OCI-LY7 (cell line): ENCODE data around the gene ZBED1. TPM values are rescaled to one million over a fixed set of nuclear protein-coding genes. Genes with fewer than 3 reads are reported as not detected.
"Not testable (repeated sequence)": the region's sequence is repeated elsewhere in the genome, so short reads cannot be mapped to it uniquely, and the experiment has no call there.

Source experiments
- BruUV-seq: library from RNA; stranded (reverse); fragments of 400-500 nt; replicated peaks from 2 replicates; lab custom pipeline; 2021; lab: Mats Ljungman, UMichigan
- CTCF ChIA-PET: fragments of 300-600 bp; sonication (Branson Sonifier 250); formaldehyde crosslinking; loops from one replicate; lab custom pipeline; 2022; ENCODE audit warnings: antibody characterized with exemption; ENCODE audit not compliant: unreplicated experiment; lab: Charles Lee
- POLR2A ChIA-PET: fragments of 300-600 bp; sonication (Branson Sonifier 250); formaldehyde crosslinking; loops from one replicate; lab custom pipeline; 2022; ENCODE audit warnings: antibody characterized with exemption; lab: Charles Lee
- DNase-seq: peaks from one replicate; pipeline ENCODE4 v3.0.0-alpha.2; 2015; ENCODE audit warnings: low spot score
- H2AFZ ChIP-seq: fragments of 200-600 bp; sonication (generic), shearing (Covaris generic); 2 replicates; pipeline ENCODE4 v1.6.1; 2014; ENCODE audit warnings: mild to moderate bottlenecking, antibody characterized with exemption, low read length, moderate library complexity
- H3K27ac ChIP-seq: fragments of 200-600 bp; sonication (generic); 2 replicates; pipeline ENCODE4 v1.5.1; 2014; ENCODE audit warnings: mixed run types, low read depth, mild to moderate bottlenecking, moderate library complexity, low read length, inconsistent platforms; ENCODE audit not compliant: poor library complexity, severe bottlenecking
- H3K36me3 ChIP-seq: fragments of 200-600 bp; sonication (generic); 2 replicates; pipeline ENCODE4 v1.6.1; 2014; ENCODE audit warnings: mild to moderate bottlenecking, antibody characterized with exemption, low read length, moderate library complexity, mixed read lengths; ENCODE audit not compliant: insufficient read depth
- H3K4me1 ChIP-seq: fragments of 200-600 bp; sonication (generic); 2 replicates; pipeline ENCODE4 v1.5.1; 2014; ENCODE audit warnings: mild to moderate bottlenecking, low read length; ENCODE audit not compliant: insufficient read depth, poor library complexity, severe bottlenecking
- H3K4me2 ChIP-seq: fragments of 200-600 bp; sonication (generic); 2 replicates; pipeline ENCODE4 v1.6.1; 2014; ENCODE audit warnings: mild to moderate bottlenecking, low read length
- H3K4me3 ChIP-seq: fragments of 200-600 bp; sonication (generic); 2 replicates; pipeline ENCODE4 v1.5.1; 2014; ENCODE audit warnings: mild to moderate bottlenecking, low read depth, low read length; ENCODE audit not compliant: poor library complexity, severe bottlenecking
- H3K79me2 ChIP-seq: fragments of 200-600 bp; sonication (generic); 2 replicates; pipeline ENCODE4 v1.6.1; 2016; ENCODE audit warnings: low read depth, mild to moderate bottlenecking, low read length, moderate library complexity, mixed read lengths; ENCODE audit not compliant: insufficient read depth
- H3K9me2 ChIP-seq: fragments of 200-600 bp; sonication (generic); 2 replicates; pipeline ENCODE4 v1.6.1; 2016; ENCODE audit warnings: mild to moderate bottlenecking, low read length, mixed read lengths; ENCODE audit not compliant: insufficient read depth
- H3K9me3 ChIP-seq: fragments of 200-600 bp; sonication (generic); 2 replicates; pipeline ENCODE4 v1.6.1; 2014; ENCODE audit warnings: mild to moderate bottlenecking, mixed run types, low read length, mixed read lengths
- H4K20me1 ChIP-seq: fragments of 200-600 bp; sonication (generic); 2 replicates; pipeline ENCODE4 v1.6.1; 2014; ENCODE audit warnings: mild to moderate bottlenecking, antibody characterized with exemption, low read length, moderate library complexity, mixed read lengths; ENCODE audit not compliant: insufficient read depth
- CTCF ChIP-seq: fragments of 200-600 bp; sonication (generic); conservative IDR thresholded peaks from 2 replicates; pipeline ENCODE4 v1.5.1; 2014; ENCODE audit warnings: mild to moderate bottlenecking, antibody characterized with exemption, low read length, moderate library complexity, mixed read lengths
- EZH2phosphoT487 ChIP-seq: fragments of 200-600 bp; sonication (generic); IDR thresholded peaks from 2 replicates; pipeline ENCODE4 v1.6.1; 2018; ENCODE audit warnings: low read depth, borderline replicate concordance, mild to moderate bottlenecking, mixed run types, antibody characterized with exemption, low read length, moderate library complexity, mixed read lengths
- intact Hi-C: fragments of 100-400 bp; cut with micrococcal nuclease; formaldehyde crosslinking; loops from one replicate; pipeline ENCODE4 v1.10.0; 2022; ENCODE audit not compliant: unreplicated experiment
- total RNA-seq, 2 experiments: library from RNA; depleted of rRNA in 1 of 2; stranded (reverse); fragments of >200 nt in 1 of 2; shearing (Covaris generic) in 1 of 2; gene quantifications; 2 replicates each; pipeline ENCODE4 v1.2.3, GENCODE V29; 2014 to 2022

ZBED1 gene
- total RNA-seq, 2 experiments from 2014 or later: 57.6 to 58.7 TPM

- Histone ChIP-seq H3K9me2 (no peaks in the 10 kb centered on the region), H3K79me2 (no peaks in the 10 kb centered on the region), H3K27ac (no peak overlapping the region), H3K4me2 (no peak overlapping the region), H3K9me3 (no peaks in the 10 kb centered on the region; the same call in 1 of the 2 replicates), H3K4me1 (no peaks in the 10 kb centered on the region), H4K20me1 (no peaks in the 10 kb centered on the region), H3K36me3 (no peaks in the 10 kb centered on the region; the same call in 1 of the 2 replicates), H3K4me3 (no peak overlapping the region), H2AFZ (no peak overlapping the region)
- CTCF ChIA-PET: no interaction called here
- no TSS peak for BruUV-seq
- intact Hi-C loops: no loop called here
- DNase-seq: no peak
- TF ChIP-seq EZH2phosphoT487: no peak
- POLR2A ChIA-PET: no interaction called here
Observed at GRCh38 chrX:2462780-2463179, 38.0 kb downstream of the ZBED1 start.

- Histone ChIP-seq H3K27ac (no peak overlapping the region), H3K79me2 (no peaks in the 10 kb centered on the region), H4K20me1 (no peaks in the 10 kb centered on the region), H3K4me1 (no peaks in the 10 kb centered on the region), H3K36me3 (no peaks in the 10 kb centered on the region; the same call in 1 of the 2 replicates), H3K9me2 (no peaks in the 10 kb centered on the region), H3K4me2 (no peak overlapping the region), H2AFZ (no peak overlapping the region), H3K9me3 (no peaks in the 10 kb centered on the region; the same call in 1 of the 2 replicates), H3K4me3 (no peak overlapping the region)
- TF ChIP-seq CTCF: no peak
- no peak for TF ChIP-seq EZH2phosphoT487
- intact Hi-C loops: no loop called here
- ChIA-PET CTCF (no interaction called here), POLR2A (no interaction called here)
- no peak for DNase-seq
- BruUV-seq: no TSS peak
Observed at GRCh38 chrX:2462074-2462473, 38.7 kb downstream of the ZBED1 start.

GRCh38 chrX:2461711-2462016 is 39.1 kb downstream of the ZBED1 start:
- intact Hi-C loops: no loop called here
- H3K4me1 ChIP-seq: no peaks in the 10 kb centered on the region
- H3K27ac ChIP-seq: no peak overlapping the region
- no peak for DNase-seq
- CTCF ChIA-PET: no interaction called here
- TF ChIP-seq EZH2phosphoT487: no peak
- no peaks in the 10 kb centered on the region for H3K9me2 ChIP-seq
- H3K36me3 ChIP-seq: no peaks in the 10 kb centered on the region; the same call in 1 of the 2 replicates
- H4K20me1 ChIP-seq: no peaks in the 10 kb centered on the region
- H3K4me2 ChIP-seq: no peak overlapping the region
- no TSS peak for BruUV-seq
- no peaks in the 10 kb centered on the region; the same call in 1 of the 2 replicates for H3K9me3 ChIP-seq
- H3K4me3 ChIP-seq: no peak overlapping the region
- no peak overlapping the region for H2AFZ ChIP-seq
- POLR2A ChIA-PET: no interaction called here
- H3K79me2 ChIP-seq: no peaks in the 10 kb centered on the region

- H3K79me2 ChIP-seq, BruUV-seq, H3K36me3 ChIP-seq, H3K4me3 ChIP-seq, H4K20me1 ChIP-seq, CTCF ChIA-PET, intact Hi-C loops, POLR2A ChIA-PET, DNase-seq, H3K4me2 ChIP-seq, H3K9me3 ChIP-seq, H3K27ac ChIP-seq, H3K9me2 ChIP-seq, H2AFZ ChIP-seq, H3K4me1 ChIP-seq: not testable (repeated sequence)
Observed at GRCh38 chrX:2460821-2461710, 39.7 kb downstream of the ZBED1 start.

GRCh38 chrX:2460048-2460447 is 40.7 kb downstream of the ZBED1 start:
- H3K4me1 ChIP-seq, H3K4me3 ChIP-seq, DNase-seq, H2AFZ ChIP-seq, H3K9me3 ChIP-seq, H3K27ac ChIP-seq, H3K79me2 ChIP-seq, BruUV-seq, H3K4me2 ChIP-seq, H3K9me2 ChIP-seq, CTCF ChIA-PET, H4K20me1 ChIP-seq, H3K36me3 ChIP-seq, POLR2A ChIA-PET, intact Hi-C loops: not testable (repeated sequence)
